K562 (cell line): ENCODE results near the gene ACAD10. TPM values are rescaled to one million over a fixed set of nuclear protein-coding genes. Genes with fewer than 3 reads are reported as not detected.
A peak's percentile ranks its signal among the peaks of the same experiment; 100 is the strongest.

Source experiments
- BCLAF1 ChIP-seq, 2 experiments: fragments of 450-650 bp in 1 of 2; IDR thresholded peaks; 2 replicates each; pipeline ENCODE4 v1.6.1; 2011 to 2017; ENCODE audit warnings: low read depth in 2 of 2, antibody characterized with exemption in 1 of 2, borderline replicate concordance in 1 of 2, low read length in 1 of 2, mild to moderate bottlenecking in 1 of 2, mixed read lengths in 1 of 2; ENCODE audit not compliant: control insufficient read depth in 1 of 2
- FOXM1 ChIP-seq, 2 experiments: fragments of 450-650 bp in 1 of 2; sonication (generic) in 1 of 2; formaldehyde crosslinking in 1 of 2; IDR thresholded peaks; 2 replicates each; pipeline versions ENCODE4 v1.6.1 to v1.9.0; 2017 to 2022; ENCODE audit warnings: low read depth in 2 of 2, mild to moderate bottlenecking in 2 of 2, missing genetic modification reagents in 1 of 2, moderate library complexity in 1 of 2
- FUS ChIP-seq: fragments of 200-400 bp; formaldehyde crosslinking; optimal IDR thresholded peaks from 2 replicates; pipeline ENCODE3; 2017; ENCODE audit warnings: low read depth, low read length
- HEY1 ChIP-seq: fragments of 250-450 bp; sonication (Bioruptor Pico); IDR thresholded peaks from 2 replicates; pipeline ENCODE4 v1.5.0; 2020; ENCODE audit warnings: mild to moderate bottlenecking, moderate library complexity, borderline replicate concordance
- HNRNPH1 ChIP-seq: fragments of 200-400 bp; formaldehyde crosslinking; optimal IDR thresholded peaks from 2 replicates; pipeline ENCODE3; 2017; ENCODE audit warnings: low read depth, mild to moderate bottlenecking, low read length, moderate library complexity
- HNRNPL ChIP-seq: fragments of 200-400 bp; formaldehyde crosslinking; IDR thresholded peaks from 2 replicates; pipeline ENCODE4 v1.6.1; 2017; ENCODE audit warnings: low read depth, mild to moderate bottlenecking, low read length
- JUN ChIP-seq, 2 experiments: sonication (generic) in 1 of 2; formaldehyde crosslinking in 1 of 2; IDR thresholded peaks; 2 replicates each; pipeline versions ENCODE4 v1.6.1 to v1.8.0; 2012 to 2022; ENCODE audit warnings: borderline replicate concordance in 2 of 2, mild to moderate bottlenecking in 2 of 2, improper control_type of control experiment in 1 of 2, low read depth in 1 of 2, low read length in 1 of 2, missing genetic modification reagents in 1 of 2
- MAFF ChIP-seq: IDR thresholded peaks from 2 replicates; pipeline ENCODE4 v1.6.1; 2012; ENCODE audit warnings: low read length, improper control_type of control experiment
- MCM5 ChIP-seq: fragments of 450-650 bp; IDR thresholded peaks from 2 replicates; pipeline ENCODE4 v1.6.1; 2016; ENCODE audit warnings: low read depth
- MYNN ChIP-seq, 2 experiments: sonication (generic); formaldehyde crosslinking in 1 of 2; IDR thresholded peaks; 2 replicates each; pipeline versions ENCODE4 v1.5.0 to v1.6.1; 2016 to 2020; ENCODE audit warnings: antibody characterized with exemption in 1 of 2, missing genetic modification reagents in 1 of 2
- PHTF2 ChIP-seq: fragments of 250-450 bp; sonication (Bioruptor Pico); IDR thresholded peaks from 2 replicates; pipeline ENCODE4 v1.5.0; 2021; ENCODE audit warnings: mild to moderate bottlenecking
- RCOR1 ChIP-seq, 2 experiments: IDR thresholded peaks; 2 replicates each; pipeline ENCODE4 v1.6.1; 2012; ENCODE audit warnings: low read depth in 2 of 2, low read length in 2 of 2, borderline replicate concordance in 1 of 2, improper control_type of control experiment in 1 of 2
- SMARCA4 ChIP-seq: fragments of 450-650 bp; IDR thresholded peaks from 2 replicates; pipeline ENCODE4 v1.6.1; 2016
- SREBF2 ChIP-seq: sonication (generic); formaldehyde crosslinking; IDR thresholded peaks from 2 replicates; pipeline ENCODE4 v1.4.0; 2020; ENCODE audit warnings: mild to moderate bottlenecking, missing genetic modification reagents
- ZBTB11 ChIP-seq, 3 experiments: fragments of 200-800 bp in 1 of 3; fragments of 250-450 bp in 1 of 3; fragments of 450-650 bp in 1 of 3; sonication (Bioruptor Pico) in 1 of 3; sonication (Bioruptor generic) in 1 of 3; formaldehyde crosslinking in 1 of 3; IDR thresholded peaks; 2 replicates each; pipeline versions ENCODE4 v1.6.1 to v1.8.0; 2016 to 2022; ENCODE audit warnings: mild to moderate bottlenecking in 2 of 3, missing genetic modification characterization in 2 of 3, missing compliant biosample characterization in 1 of 3, moderate library complexity in 1 of 3
- ZNF12 ChIP-seq: sonication (generic); formaldehyde crosslinking; IDR thresholded peaks from 2 replicates; pipeline ENCODE4 v1.4.0; 2020; ENCODE audit warnings: mild to moderate bottlenecking, missing genetic modification reagents
- ZNF212 ChIP-seq: fragments of 450-650 bp; formaldehyde crosslinking; IDR thresholded peaks from 2 replicates; pipeline ENCODE4 v1.4.0; 2020; ENCODE audit warnings: mild to moderate bottlenecking
- ZNF253 ChIP-seq: fragments of 250-450 bp; sonication (Bioruptor Pico); conservative IDR thresholded peaks from 2 replicates; pipeline ENCODE4 v1.6.1; 2021; ENCODE audit warnings: mild to moderate bottlenecking
- ZNF830 ChIP-seq: fragments of 250-450 bp; sonication (Bioruptor Pico); IDR thresholded peaks from 2 replicates; pipeline ENCODE4 v1.5.0; 2021; ENCODE audit warnings: mild to moderate bottlenecking
- ZSCAN32 ChIP-seq: fragments of 450-650 bp; formaldehyde crosslinking; IDR thresholded peaks from 2 replicates; pipeline ENCODE4 v1.4.0; 2020; ENCODE audit warnings: mild to moderate bottlenecking, moderate library complexity
- polyA plus RNA-seq, 8 experiments: library from polyadenylated mRNA; depleted of rRNA in 4 of 8; stranded (reverse) in 5 of 8; unstranded in 3 of 8; fragments of >200 nt; fragmentation: Nextera tagmentation in 2 of 8; fragmentation: Illumina TruSeq in 1 of 8; extraction: Ambion mirVana in 2 of 8; extraction: Trizol in 1 of 8; gene quantifications; 2 replicates each; pipeline versions ENCODE4 v1.2.1 to v1.2.3, GENCODE V29; 2011 to 2014; ENCODE audit warnings: inconsistent platforms in 1 of 8, missing spikeins in 1 of 8
- total RNA-seq, 7 experiments: library from RNA; depleted of rRNA in 6 of 7; stranded (reverse); fragments of >200 nt in 6 of 7; fragmentation: Illumina TruSeq in 2 of 7; extraction: Trizol in 2 of 7; gene quantifications; 2 replicates each; pipeline versions ENCODE4 v1.2.1 to v1.2.3, GENCODE V29; 2011 to 2021; ENCODE audit warnings: low replicate concordance in 1 of 7

The ACAD10 gene
- total and polyA plus RNA-seq, 9 of the 15 experiments (the other 6 are each of a cell fraction or from before 2014, with no cell fraction given): 2.3 to 19.2 (median 12.0) TPM

- no peak for TF ChIP-seq JUN (IDR thresholded peaks at IDR 0.05; ENCODE audit: borderline replicate concordance, low read depth, low read length)
- TF ChIP-seq JUN (CRISPR knock-in tag; IDR thresholded peaks at IDR 0.05; ENCODE audit: borderline replicate concordance): no peak
- no peak for TF ChIP-seq HNRNPH1
- peak; percentile 66 for TF ChIP-seq SMARCA4
- TF ChIP-seq FUS: no peak
- peak in 2 of 3 experiments; percentile 23 to 90; a peak in 4 of 6 replicates for TF ChIP-seq ZBTB11 (CRISPR knock-in tag; IDR thresholded peaks at IDR 0.05)
- 0 out of 2 replicates have a peak, but pooled peaks have one; percentile 59 for TF ChIP-seq FOXM1 (IDR thresholded peaks at IDR 0.05; ENCODE audit: low read depth)
- 0 out of 2 replicates have a peak, but pooled peaks have one; percentile 25 for TF ChIP-seq FOXM1 (CRISPR knock-in tag; IDR thresholded peaks at IDR 0.05; ENCODE audit: low read depth)
- no peak for TF ChIP-seq BCLAF1 (IDR thresholded peaks at IDR 0.05; ENCODE audit: borderline replicate concordance in 1 of 2, control insufficient read depth in 1 of 2, low read depth in 2 of 2, low read length in 1 of 2)
- no peak for TF ChIP-seq ZNF212
- no peak for TF ChIP-seq PHTF2 (CRISPR knock-in tag)
- TF ChIP-seq ZSCAN32: peak; percentile 47; the same call in 1 of the 2 replicates
- TF ChIP-seq SREBF2: no peak
- no peak for TF ChIP-seq MAFF
- TF ChIP-seq HEY1 (CRISPR knock-in tag): no peak
- 0 out of 2 replicates have a peak, but pooled peaks have one; percentile 53 for TF ChIP-seq ZNF830 (CRISPR knock-in tag)
- peak; percentile 71 to 91; a peak in 3 of 4 replicates for TF ChIP-seq RCOR1 (IDR thresholded peaks at IDR 0.05; ENCODE audit: borderline replicate concordance in 1 of 2, low read depth in 2 of 2, low read length in 2 of 2)
- no peak; the same call in 1 of the 2 replicates for TF ChIP-seq ZNF12
- TF ChIP-seq HNRNPL: 0 out of 2 replicates have a peak, but pooled peaks have one; percentile 4
- no peak for TF ChIP-seq MYNN (IDR thresholded peaks at IDR 0.05)
- no peak for TF ChIP-seq MYNN (CRISPR knock-in tag; IDR thresholded peaks at IDR 0.05)
- no peak for TF ChIP-seq MCM5
- TF ChIP-seq ZNF253 (CRISPR knock-in tag): no peak
These were observed at the start of gene ACAD10, which contains the start of gene BRAP (continued) for GRCh38 chr12:111685811-111686573.
